ENCODE results near the gene TMEM98. TPM values are rescaled to one million over a fixed set of nuclear protein-coding genes. Genes with fewer than 3 reads are reported as not detected.

TMEM98 gene
- total and polyA plus RNA-seq, 2 of the 4 experiments (the other 2 are of a cell fraction), result 173 to 195 TPM

DNA sequence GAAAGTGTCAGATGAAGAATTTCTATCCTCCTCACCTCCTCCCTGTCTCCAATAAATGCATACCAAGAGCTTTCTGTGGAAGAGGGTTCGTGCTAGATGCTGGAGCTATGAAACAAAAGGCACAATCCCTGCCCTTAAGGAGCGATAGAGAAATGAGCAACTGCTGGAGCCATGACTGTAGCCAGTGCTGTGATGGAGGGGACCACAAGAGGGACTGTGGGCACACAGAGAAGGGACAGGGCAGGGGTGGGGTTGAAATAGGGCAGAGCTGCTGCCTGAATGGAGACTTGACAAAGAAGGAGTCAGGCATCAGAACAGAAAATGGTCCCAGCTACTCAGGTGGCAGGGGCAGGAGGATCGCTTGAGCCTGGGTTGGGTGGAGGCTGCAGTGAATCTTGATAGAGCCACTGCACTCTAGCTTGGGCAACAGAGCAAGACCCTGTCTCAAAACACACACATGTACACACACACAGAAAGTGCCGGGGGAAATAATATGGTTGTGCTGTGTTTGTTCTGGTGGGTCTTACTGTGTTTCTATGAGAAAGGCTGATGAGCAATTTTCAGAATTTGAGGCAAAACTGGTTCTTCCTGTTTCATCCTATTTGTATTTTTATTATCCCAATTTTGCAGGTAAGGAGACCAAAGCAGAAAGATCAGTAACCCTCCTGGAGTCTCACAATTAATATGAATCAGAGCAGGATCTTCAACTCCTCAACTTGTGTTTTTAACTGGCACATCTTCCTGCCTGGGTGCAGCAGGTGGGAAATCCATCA is 16.5 kb downstream of the TMEM98 start:
- no peak overlapping the region for H3K4me3 ChIP-seq (ENCODE audit: insufficient read depth, low read depth, low read length)
- H3K9me3 ChIP-seq (ENCODE audit: control insufficient read depth, insufficient read depth, low read length), result no peaks in the 10 kb centered on the region
- DNase-seq, result no peak
- in situ Hi-C loops (cut with MboI; ENCODE audit: low sequenced_read_pairs), result no loop called here
- 0 out of 2 replicates have a peak overlapping the region, but pooled peaks have one; percentile 3 for H3K18ac ChIP-seq (ENCODE audit: low read depth, low read length)
- no peak overlapping the region for H3K23ac ChIP-seq (ENCODE audit: low read depth, low read length)
- no peak overlapping the region for H3K9ac ChIP-seq (ENCODE audit: low read depth, low read length)
- CTCF ChIA-PET, result interaction anchor here (1.3 kb wide), 1 partner anchor 12 kb away, joined by 3 read pairs; no protein-coding TSS in a partner anchor
- peak overlapping the region; percentile 19 for H2BK5ac ChIP-seq (ENCODE audit: low read depth, low read length, poor library complexity, severe bottlenecking)
- H3K4me2 ChIP-seq (ENCODE audit: low read depth, low read length), result no peak overlapping the region
- intact Hi-C loops (cut with micrococcal nuclease), result loop anchor here (5.0 kb wide), 1 partner anchor 53 kb away; no protein-coding TSS in a partner anchor
- no peak overlapping the region; the same call in 1 of the 2 replicates for H2BK20ac ChIP-seq (ENCODE audit: low read depth, low read length)
- ATAC-seq (ENCODE audit: low read depth), result peak; percentile 22
- H2BK15ac ChIP-seq (ENCODE audit: low read depth, low read length), result no peak overlapping the region
- no peaks in the 10 kb centered on the region for H4K20me1 ChIP-seq (ENCODE audit: insufficient read depth, low read length)
- no TSS peak for BruUV-seq (replicated peaks)
- TF ChIP-seq CHD1 (IDR thresholded peaks at IDR 0.05; ENCODE audit: low read depth, low read length) (no peak), RAD21 (IDR thresholded peaks at IDR 0.05; ENCODE audit: low read length) (no peak), CEBPB (IDR thresholded peaks at IDR 0.05; ENCODE audit: low read depth, low read length) (no peak), MAZ (IDR thresholded peaks at IDR 0.05; ENCODE audit: borderline replicate concordance, low read depth, low read length) (no peak), CTCF (conservative IDR thresholded peaks at IDR 0.05; ENCODE audit: low read depth, low read length) (no peak), RCOR1 (IDR thresholded peaks at IDR 0.05; ENCODE audit: insufficient replicate concordance, low read length) (no peak), NFE2L2 (IDR thresholded peaks at IDR 0.05; ENCODE audit: low read depth, low read length) (no peak), MXI1 (IDR thresholded peaks at IDR 0.05; ENCODE audit: borderline replicate concordance, low read depth, low read length) (no peak)
- TF ChIP-seq, protein P1, sequence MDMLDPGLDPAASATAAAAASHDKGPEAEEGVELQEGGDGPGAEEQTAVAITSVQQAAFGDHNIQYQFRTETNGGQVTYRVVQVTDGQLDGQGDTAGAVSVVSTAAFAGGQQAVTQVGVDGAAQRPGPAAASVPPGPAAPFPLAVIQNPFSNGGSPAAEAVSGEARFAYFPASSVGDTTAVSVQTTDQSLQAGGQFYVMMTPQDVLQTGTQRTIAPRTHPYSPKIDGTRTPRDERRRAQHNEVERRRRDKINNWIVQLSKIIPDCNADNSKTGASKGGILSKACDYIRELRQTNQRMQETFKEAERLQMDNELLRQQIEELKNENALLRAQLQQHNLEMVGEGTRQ (IDR thresholded peaks at IDR 0.05; ENCODE audit: low read depth, low read length), result no peak
- H2AK5ac ChIP-seq (ENCODE audit: low read depth, low read length), result peak overlapping the region; percentile 48
- H3K36me3 ChIP-seq (ENCODE audit: control insufficient read depth, insufficient read depth, low read length), result peaks cover 22% of the 10 kb centered on the region
- no peaks in the 10 kb centered on the region for H3K27me3 ChIP-seq (ENCODE audit: control insufficient read depth, insufficient read depth, low read length)
- H2AFZ ChIP-seq (replicated peaks; ENCODE audit: low read length, poor library complexity), result no peak overlapping the region
- H2AK9ac ChIP-seq (replicated peaks; ENCODE audit: low read depth, low read length, poor library complexity), result no peak overlapping the region
- POLR2A ChIA-PET (ENCODE audit: unreplicated experiment), result no interaction called here
- 100% methylated on average over 1 of the region's 4 CpGs; no CpG with 5 or more reads in 1 of the 2 experiments for whole genome bisulfite sequencing, 2 experiments (ENCODE audit: extremely low coverage in 2 of 2, insufficient read length in 1 of 2)
- H4K8ac ChIP-seq (ENCODE audit: low read depth in 2 of 2, low read length in 2 of 2), result no peak overlapping the region; a peak in 1 of 4 replicates
- H3K56ac ChIP-seq (ENCODE audit: extremely low read depth, insufficient read depth, low read length), result no peak overlapping the region
- H4K5ac ChIP-seq (ENCODE audit: low read depth, low read length), result no peak overlapping the region
- peaks cover 14% of the 10 kb centered on the region for H3K4me1 ChIP-seq (ENCODE audit: control insufficient read depth, insufficient read depth, low read length)
- no peak overlapping the region for H3K14ac ChIP-seq (replicated peaks; ENCODE audit: low read depth, low read length)
- H3K9me1 ChIP-seq (ENCODE audit: insufficient read depth, low read length), result peaks cover 10% of the 10 kb centered on the region; the same call in 1 of the 2 replicates
- H3K4ac ChIP-seq (ENCODE audit: low read depth, low read length), result peak overlapping the region; percentile 48
- H2BK120ac ChIP-seq (ENCODE audit: low read depth, low read length), result peak overlapping the region; percentile 1; the same call in 1 of the 2 replicates
- H3K79me1 ChIP-seq (ENCODE audit: low read depth in 1 of 2, low read length in 2 of 2), result no peaks in the 10 kb centered on the region
- H4K91ac ChIP-seq (ENCODE audit: insufficient read depth, low read depth, low read length), result peak overlapping the region; percentile 1; the same call in 1 of the 2 replicates
- H3K27ac ChIP-seq (ENCODE audit: insufficient read depth, low read length), result peak overlapping the region; percentile 41; the same call in 1 of the 2 replicates
- dilution Hi-C loops (cut with HindIII; ENCODE audit: low sequenced_read_pairs, unreplicated experiment), result no loop called here

All from IMR-90 (cell line).